HG03175 (cell line): ENCODE data around the gene F7.

ENCODE experiments used
- ATAC-seq: cut with Tn5 transposase; IDR thresholded peaks from one replicate; pipeline ENCODE4 v1.9.1; 2021; ENCODE audit warnings: mild to moderate bottlenecking, moderate library complexity; ENCODE audit not compliant: unreplicated experiment

F7 gene

DNA sequence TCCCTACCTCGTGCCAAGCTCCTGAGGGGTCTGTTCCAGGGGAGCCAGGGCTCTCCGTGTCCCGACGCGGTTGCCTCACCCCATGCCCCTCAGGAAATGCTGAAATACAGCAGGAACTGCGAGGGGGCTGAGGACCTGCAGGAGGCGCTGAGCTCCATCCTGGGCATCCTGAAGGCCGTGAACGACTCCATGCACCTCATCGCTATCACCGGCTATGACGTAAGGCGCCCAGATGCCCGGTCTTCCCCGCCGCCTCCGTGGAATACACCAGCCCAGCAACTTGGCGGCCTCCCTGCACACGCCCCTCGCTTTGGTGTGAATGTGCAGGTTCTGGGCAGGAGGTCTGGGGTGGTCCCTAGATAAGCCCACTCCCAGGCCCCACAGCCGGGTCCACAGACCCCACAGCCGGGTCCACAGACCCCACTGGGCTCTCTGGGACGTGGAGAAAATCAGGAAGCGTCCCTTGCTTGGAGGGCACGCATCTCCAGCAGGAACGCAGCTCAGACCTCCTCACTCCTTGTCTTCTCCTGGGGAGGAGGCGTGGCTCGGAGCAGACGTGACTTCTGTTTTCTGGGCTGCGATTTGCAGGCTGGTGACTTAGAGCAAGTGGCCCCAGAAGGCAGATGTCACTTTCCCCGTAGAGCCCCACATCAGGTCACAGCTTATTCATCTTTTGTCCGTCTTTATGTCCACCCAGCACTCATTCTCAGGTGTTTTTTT, 19.4 kb upstream of the F7 start:
- no peak for ATAC-seq

DNA sequence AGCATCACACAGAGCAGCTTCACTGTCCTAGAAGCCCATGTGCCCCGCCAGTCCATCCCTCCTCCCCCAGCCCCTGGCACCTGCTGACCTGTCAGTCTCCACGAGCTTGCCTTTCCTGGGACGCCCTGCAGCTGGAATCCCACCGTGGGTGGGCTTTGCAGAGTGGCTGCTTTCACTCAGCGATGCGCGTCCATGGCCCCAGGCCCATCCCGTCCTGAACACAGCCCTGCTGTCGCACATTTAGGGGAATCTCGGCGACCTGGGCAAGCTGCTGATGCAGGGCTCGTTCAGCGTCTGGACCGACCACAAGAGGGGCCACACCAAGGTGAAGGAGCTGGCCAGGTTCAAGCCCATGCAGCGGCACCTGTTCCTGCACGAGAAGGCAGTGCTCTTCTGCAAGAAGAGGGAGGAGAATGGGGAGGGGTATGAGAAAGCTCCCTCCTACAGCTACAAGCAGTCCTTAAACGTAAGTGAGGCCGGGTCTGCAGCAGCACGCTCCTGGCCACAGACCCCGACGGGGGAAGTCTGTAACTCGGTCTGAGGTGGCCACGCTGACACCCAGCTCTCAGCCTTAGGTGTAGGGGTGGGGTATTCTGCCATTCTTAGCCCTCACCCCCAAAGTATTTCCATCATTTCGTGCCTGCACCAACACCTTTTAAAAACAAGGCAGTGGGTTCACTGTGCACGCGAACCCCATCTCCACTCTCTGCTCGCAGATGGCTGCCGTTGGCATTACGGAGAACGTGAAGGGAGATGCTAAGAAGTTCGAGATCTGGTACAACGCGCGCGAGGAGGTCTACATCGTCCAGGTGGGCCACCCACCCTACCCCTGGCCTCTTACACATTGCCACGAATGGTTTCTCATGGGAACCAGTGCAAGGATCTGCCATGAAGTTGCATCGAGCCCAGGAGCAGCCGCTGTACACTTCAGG, 18.3 kb upstream of the F7 start:
- ATAC-seq, result no peak

- ATAC-seq, result no peak
These were observed 17.5 kb upstream of the F7 start for GRCh38 chr13:113087923-113088690.

GRCh38 chr13:113088691-113089020, 16.9 kb upstream of the F7 start:
- ATAC-seq, result no peak

GRCh38 chr13:113089693-113090414, 15.7 kb upstream of the F7 start:
- no peak for ATAC-seq

DNA sequence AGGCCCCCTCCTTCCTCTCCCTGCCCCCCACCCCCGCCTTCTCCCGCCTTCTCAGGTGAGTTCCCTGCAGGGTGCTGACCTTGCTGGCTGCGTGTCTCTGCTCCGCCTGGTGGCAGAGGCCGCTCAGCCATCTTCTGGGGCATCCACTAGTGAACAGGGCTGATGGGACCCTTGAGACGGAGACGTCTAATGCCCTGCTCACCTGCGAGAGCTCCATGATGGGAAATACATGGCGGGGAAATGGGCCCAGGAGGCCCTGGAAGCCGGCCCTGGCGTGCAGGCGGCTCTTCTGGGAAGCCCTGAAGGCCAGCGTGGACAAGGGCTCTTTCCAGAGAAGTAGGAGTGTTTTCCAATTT, 15.2 kb upstream of the F7 start:
- ATAC-seq, result no peak

GRCh38 chr13:113090806-113091205, 14.8 kb upstream of the F7 start:
- no peak for ATAC-seq

DNA sequence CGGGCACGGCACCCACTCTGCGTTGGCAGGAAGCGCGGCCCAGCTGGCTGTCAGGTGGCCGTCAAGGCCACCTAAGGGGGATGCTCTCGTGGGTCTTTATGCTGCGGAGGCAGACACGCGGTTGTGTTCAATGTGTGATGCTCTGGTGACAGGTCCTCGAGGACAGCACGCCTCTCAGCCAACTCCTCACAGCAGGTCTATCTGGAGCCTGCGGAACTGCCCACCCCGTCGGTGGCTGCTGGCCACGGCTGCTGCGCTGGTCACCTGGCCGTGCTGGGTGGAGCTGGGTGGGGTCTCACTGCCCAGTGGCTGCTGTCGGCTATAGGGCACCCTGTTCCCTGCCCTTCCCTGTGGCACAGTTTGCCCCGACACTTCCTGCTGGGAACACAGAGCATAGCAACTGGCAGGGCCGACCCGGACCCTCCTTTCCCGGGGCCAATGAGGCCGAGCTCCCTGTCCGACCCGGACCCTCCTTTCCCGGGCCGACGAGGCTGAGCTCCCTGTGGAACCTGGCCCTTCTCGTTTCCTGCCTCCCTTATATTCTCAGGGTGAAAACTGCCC, 14.3 kb upstream of the F7 start:
- no peak for ATAC-seq

GRCh38 chr13:113091891-113092775, 13.5 kb upstream of the F7 start:
- ATAC-seq, result no peak

DNA sequence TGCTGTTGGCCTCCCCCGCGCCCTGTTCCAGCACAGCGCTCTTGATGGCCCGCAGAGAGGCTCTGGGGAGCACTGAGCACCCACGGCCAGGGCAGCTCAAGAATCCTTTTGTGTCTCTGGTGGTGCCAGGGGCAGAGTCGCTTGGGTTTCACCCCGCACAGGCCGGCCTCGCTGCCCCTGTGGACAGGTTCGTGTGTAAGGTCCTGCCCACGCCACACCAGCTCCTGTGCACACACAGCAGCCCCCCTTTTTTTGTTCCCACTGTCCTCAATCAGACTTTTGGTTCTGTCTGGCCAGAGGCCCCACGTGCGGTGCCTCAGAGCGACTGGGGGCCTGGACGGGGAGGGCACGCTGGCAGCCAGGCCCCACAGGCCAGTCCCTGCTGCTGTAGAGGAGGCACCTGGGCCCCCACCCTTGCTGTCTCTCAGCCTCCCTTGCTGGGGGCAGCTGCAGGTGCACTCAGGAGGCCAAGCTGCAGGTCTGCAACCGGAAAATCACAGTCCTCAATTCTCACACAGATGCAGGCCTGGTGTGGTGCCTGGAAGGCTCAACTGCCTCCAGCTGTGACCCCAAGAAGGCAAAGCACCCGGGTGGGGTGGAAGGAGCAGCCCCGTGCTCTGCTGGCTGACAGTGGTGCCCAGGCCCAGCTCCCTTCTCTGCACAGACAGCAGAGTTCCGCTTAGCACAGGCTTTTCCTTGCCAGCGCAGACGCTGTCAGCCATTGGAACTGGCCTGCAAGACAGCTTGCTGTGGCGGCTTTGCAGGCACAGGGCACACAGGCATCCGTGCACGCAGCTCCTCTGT, 12.6 kb upstream of the F7 start:
- no peak for ATAC-seq

GRCh38 chr13:113093580-113094409, 11.8 kb upstream of the F7 start:
- ATAC-seq, result no peak

DNA sequence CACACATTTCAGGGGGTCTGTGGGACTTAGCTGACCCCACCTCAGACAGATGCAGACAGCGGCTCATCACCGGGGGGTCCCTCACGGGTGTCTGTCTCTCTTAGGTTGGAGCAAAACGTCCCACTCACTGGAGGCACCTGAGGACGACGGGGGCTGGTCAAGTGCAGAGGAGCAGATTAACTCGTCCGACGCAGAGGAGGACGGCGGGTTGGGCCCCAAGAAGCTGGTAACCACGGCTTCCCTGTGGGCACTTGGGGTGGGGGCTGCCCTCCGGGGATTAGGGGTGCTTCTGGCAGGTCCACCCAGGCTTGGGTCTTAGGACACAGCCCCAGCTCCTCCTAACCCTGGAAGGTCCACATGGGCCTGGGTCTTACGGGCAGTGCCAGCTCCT, 11.2 kb upstream of the F7 start:
- ATAC-seq, result no peak

GRCh38 chr13:113095146-113096051, 10.2 kb upstream of the F7 start:
- no peak for ATAC-seq

- no peak for ATAC-seq
These were observed 9.4 kb upstream of the F7 start for GRCh38 chr13:113096052-113096744.

- no peak for ATAC-seq
These were observed 8.8 kb upstream of the F7 start for GRCh38 chr13:113096745-113097305.

DNA sequence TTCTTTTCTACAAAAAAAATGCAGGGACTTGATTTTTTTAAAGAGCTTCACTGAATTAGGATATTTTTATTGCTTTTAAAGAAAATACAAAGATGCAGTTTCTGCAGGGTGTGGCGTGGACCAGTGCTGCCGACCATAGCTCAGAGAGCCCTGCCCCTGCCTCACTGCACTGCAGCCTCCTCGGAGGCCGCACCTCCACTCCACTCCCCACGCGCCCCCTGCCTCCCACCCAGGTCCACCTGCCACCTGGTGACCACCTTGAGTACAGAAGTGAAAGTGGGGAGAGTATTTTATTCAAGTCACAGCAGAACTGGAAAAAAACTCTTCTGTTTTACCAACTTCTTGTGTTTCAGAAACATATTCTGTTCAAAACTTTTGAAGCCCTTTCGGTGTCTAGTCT, 7.9 kb upstream of the F7 start:
- ATAC-seq, result no peak
